Measurements from ENCODE around the gene SPRR1A.
"Not testable (repeated sequence)": the region's sequence is repeated elsewhere in the genome, so short reads cannot be mapped to it uniquely, and the experiment has no call there.

Gene SPRR1A

DNA sequence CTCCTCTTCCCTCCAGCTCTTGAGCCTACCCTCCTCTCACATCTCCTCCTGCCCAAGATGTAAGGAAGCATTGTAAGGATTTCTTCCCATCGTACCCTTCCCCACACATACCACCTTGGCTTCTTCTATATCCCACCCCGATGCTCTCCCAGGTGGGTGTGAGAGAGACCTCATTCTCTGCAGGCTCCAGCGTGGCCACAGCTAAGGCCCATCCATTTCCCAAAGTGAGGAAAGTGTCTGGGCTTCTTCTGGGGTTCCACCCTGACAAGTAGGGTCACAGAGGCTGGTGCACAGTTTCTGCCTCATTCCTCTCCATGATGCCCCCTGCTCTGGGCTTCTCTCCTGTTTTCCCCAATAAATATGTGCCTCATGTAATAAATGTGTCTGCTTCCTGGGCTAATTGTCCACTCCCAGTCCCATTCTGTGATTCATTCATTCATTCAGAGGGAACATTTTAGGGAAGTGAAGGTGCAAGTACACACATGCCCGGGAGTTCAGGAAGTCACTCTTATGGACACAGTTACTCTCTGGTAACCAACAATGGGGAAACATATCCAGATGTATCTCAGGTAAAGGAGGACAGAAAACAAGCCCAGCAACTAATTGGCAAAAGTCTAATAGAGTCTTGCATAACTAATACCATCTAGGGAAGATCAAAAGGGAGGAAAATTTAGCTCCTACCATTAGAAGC is 11.5 kb upstream of the SPRR1A start:
- no peak for DNase-seq (ENCODE audit: low read depth)

DNA sequence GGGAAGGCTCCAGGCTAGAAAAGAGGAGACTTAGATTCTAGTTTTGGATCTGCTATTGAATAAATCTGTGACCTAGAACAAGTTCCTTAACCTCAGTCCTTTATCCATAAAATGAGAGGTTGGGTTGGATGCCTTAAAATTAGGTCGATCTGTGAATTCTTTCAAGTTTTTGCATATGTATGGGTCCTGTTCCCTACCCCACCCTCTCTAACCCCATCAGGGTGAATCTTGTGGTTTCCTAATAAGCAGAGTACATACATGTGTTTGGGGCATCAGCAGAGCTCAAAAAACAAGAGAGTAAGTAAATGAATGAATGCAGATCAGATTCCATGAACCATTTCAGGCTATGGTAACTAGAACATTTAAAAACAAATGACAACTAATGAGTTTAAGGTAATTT is 7.2 kb upstream of the SPRR1A start:
- no peak for DNase-seq (ENCODE audit: low read depth)

DNA sequence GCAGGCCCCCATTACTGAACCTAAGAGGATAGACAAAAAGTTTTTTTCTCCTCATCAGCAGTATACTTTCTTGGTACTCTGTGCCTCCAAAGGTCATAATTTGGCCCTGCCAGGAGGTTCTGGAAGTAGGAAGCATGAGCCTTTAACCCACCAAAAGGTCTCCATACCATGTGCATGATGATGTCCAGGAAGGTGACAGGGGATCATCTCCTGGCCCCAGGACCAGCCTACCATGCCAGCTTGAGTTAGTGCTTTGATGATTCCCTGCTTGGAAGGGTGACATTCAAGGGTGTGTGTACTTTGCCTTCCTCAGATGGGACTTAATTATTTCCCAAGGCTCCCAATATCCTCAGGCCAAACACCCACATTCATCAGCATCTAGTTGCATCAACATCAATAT is 6.3 kb upstream of the SPRR1A start:
- DNase-seq (ENCODE audit: low read depth), result no peak

DNA sequence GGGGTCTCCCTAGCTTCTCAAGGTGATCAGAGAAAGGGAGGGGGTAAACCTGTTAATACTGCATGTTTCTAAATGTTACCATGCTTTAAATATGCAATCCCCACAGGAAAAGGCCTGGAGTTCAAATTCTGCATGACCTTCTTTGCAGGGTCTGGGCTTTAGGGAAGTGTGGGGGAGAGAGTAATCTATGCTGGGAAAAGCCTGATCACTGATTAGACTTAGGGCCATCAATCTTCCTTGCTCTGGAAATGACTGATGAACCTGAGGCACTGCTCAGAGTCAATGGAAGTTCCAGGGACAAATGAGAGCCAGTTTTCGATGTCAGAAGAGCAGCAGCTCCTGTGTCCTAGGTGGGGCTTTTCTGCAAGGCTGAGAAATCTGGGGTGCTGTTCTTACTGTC is 3.2 kb upstream of the SPRR1A start:
- no peak for DNase-seq (ENCODE audit: low read depth)

DNA sequence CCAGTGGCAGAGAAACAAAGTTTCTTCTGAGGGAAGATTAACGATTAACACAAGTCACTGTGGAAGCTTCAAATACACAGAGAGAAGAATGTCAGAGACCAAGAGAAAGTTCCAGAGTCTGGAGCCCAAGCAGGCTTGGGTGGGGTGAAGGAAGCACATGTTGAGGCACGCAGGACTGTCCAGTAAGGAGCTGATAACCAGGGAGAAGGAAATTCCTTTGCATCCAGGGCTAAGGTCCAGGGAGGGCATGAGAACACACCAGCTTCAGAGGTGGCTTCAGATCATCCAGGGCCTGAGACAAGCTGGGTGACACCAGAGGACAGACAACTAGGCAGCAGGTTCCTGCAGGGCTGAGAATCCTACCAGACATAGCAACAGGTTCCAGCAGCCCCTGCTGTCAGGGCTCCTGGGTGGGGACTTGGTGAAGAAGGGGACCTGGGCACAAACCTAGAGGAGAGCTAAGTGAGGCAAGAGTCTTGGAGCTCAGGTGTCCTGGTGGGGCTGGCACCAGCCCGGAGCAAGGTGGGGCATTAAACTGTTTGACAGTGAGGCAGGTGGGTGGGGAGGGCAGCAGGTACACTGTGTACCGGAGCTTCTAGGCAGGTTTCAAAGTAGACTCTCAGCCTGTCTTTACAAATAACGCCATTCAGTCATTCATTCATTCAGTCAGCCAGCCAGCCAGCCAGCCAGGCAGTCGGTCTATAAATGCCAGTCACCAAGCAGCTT is 2.6 kb upstream of the SPRR1A start:
- no peak for DNase-seq (ENCODE audit: low read depth)

DNA sequence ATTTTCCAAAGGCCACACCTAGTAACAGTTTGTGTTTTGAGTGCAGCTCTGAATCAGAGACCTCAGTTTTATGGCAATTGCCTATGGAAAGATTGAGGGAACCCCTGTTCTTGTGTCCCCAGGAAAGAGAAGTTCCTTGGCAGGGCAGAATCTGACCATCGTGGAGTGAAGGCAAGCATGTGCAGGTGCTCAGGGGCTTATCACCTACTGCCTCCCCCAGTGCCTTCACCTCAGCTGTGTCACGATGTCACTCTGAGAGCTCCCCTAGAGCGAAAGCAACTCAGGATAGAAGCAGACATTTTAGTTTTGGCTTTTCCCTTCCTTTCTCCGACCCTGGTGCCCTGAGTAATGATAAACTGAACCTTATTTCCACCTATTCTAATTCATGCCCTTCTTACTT is 1.8 kb upstream of the SPRR1A start:
- no peak for DNase-seq (ENCODE audit: low read depth)

DNA sequence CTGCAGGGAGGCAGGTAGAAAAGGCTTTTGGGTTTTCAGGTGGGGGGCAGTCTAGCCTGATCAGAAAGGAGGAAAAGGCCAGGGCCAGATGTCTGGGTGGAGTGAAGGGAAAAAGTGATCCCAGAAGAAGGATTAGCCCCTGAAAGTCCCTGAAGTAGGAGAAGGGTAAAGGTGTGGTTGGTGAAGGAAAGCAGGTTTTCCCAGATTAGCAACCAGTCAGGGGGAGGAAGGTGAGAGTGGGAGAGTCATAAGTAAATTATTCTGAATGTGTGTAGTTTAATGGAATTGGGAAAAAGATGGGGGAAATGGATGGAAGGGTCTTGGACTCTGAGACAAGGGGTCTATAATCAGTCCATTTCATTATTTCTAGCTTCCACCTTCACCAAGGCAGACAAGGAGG is 647 bp upstream of the SPRR1A start:
- no peak for DNase-seq (ENCODE audit: low read depth)

DNA sequence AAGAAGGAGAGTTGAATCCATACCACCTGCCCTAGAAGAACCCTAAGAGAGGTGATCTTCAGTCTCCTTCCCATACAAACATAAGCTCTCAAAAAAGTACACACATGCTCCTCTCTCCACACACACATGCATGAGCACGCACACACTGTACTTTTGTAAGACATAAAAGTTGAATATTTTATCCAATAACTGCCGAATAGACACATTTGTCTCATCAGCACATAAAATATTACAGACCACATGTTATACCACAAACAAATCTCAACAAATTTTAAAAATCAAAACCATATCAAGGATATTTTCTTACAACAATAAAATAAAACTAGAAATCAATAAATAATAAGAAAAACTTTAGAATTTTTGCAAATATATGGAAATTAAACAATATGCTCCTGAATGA is 2.7 kb downstream of the SPRR1A start:
- DNase-seq (ENCODE audit: low read depth), result no peak

DNA sequence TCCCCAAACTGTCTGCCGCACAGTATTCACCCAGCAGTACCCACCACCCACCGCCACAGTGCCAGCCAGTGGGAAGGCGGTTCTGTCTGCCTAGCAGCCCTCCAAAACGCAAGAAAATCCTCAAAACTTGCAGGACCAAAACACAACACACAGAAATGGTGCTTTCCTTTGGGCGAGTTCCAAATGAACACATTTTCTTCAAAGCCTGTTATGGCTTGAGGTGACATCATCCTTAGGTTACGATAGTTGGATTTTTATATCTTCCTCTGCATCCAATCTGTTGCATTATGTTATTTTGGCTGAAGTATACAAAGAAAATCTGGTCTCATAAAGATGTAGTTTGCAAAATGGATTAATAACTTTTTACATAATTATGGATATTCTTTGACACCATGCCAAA is 9.3 kb downstream of the SPRR1A start:
- DNase-seq (ENCODE audit: low read depth), result no peak

DNA sequence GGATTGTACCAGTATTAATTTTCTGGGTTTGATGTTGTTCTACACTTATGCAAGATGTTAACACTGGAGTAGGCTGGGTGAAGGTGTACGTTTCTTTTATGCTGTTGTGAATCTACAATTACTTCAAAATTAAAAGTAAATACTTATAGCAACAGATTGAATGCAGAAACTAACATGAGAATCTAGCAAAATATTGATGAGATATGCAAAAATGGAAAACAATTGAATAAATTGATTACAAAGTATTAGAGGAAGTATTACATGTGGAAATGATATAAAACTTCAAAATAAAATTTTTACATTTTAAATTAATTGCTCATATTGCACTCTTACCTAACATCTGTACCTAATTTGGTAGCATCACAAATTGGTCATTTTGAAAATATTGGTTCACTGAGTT is 12.0 kb downstream of the SPRR1A start:
- no peak for DNase-seq (ENCODE audit: low read depth)

DNA sequence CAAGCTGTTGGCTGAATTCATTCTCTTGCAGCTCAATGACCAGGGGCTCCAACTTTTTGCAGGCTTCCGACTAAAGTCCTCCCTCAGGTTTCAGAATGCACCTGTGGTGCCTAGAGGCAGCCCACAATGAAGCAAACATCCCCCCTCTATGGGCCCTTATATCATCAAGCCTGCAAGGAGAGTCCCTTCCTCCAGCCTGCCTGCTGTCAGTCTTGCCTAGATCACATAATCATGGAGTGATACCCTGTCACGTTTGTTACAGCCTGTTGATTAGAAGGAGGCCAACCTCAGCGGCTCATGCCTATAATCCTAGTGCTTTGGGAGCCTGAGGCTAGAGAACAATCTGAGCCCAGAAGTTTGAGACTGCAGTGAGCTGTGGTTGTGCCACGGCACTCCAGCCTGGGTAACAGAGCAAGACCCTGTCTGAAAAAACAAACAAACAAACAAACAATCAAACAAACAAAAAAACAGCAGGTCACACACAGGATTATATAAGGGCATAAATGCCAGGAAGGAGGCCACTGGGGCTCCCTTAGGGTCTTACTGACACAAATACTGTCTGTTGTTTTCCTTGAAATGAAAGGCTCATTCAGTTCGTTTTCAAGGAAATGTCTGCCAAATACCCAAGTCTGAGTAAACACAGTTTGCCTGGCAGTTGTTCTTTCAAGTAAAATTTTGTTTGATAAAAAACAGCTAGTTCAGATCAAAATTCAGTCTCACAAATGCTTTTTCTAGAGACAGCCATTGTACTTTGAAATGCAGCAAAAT is 12.9 kb downstream of the SPRR1A start:
- no peak for DNase-seq (ENCODE audit: low read depth)

DNA sequence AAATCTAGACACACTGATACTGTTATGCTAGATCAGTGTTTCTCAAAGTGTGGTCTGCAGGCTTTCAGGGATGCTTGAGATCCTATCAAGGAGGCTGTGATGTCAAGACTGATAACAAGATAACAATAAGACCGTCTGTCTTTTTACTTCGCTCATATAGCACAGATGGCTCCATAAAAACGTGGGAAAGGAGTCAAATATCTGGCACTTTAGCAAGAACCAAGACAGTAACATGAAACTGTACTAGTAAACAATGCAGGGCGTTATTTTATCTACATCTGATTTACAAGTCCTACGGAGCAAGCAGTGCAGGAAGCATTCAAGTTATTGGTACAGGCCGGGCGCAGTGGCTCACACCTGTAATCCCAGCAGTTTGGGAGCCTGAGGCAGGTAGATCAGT is 14.0 kb downstream of the SPRR1A start:
- DNase-seq (ENCODE audit: low read depth), result no peak

DNA sequence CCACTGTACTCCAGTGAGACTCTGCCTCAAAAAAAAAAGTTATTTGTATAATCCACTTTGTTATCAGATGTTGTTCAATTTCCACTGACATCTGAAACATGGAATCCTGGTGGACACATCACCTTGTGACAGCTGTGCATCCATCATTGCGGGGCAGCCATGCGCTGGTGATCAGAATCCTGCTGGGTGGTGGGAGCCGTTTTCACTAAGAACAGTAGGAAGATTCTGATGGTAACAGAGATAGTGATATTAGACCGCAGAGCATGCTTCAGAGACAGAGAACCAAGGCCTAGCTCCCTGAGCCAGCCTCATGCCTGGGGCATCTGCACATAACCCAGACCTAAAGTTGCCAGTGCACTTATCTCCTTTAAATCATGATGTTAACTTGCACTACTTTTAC is 14.6 kb downstream of the SPRR1A start:
- DNase-seq (ENCODE audit: low read depth), result no peak

DNA sequence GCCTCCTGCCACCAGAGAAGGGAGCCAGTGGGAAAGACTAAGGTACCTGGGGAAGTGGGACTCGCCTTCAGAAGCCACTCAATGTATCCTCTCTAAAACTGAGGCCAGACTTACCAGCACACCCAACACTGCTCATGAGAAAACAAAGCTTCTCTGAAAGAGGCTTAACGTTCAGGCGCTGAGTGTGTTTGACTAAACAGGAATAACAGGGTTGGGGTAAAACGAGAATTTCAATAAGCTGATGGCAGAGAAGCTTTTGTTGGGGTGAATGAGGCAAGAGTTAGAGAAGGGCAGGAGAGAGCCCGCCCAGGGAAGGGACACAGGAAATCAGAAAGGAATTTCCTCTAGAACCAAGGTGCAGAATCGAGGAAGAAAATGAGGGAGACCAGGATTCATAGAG is 15.9 kb downstream of the SPRR1A start:
- DNase-seq (ENCODE audit: low read depth), result no peak

DNA sequence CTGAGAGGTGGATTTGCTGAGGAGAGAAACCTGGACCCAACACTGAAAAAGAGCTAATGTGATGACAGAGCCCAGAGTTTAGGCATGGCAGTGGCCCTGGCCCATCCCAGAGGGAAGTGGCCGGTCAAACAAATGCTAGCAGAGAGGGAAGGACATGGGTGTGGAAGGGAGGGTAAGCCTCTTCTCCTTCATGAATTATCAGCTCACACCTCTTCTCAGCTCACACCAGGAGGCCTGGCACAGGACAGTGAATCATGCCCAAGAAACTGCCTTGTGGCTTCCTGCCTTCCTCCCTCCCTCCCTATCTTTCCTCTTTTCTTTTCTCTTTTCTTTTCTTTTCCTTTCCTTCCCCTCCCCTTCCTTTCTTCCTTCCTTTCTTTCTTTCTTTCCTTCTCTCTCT is 16.4 kb downstream of the SPRR1A start:
- no peak for DNase-seq (ENCODE audit: low read depth)

DNA sequence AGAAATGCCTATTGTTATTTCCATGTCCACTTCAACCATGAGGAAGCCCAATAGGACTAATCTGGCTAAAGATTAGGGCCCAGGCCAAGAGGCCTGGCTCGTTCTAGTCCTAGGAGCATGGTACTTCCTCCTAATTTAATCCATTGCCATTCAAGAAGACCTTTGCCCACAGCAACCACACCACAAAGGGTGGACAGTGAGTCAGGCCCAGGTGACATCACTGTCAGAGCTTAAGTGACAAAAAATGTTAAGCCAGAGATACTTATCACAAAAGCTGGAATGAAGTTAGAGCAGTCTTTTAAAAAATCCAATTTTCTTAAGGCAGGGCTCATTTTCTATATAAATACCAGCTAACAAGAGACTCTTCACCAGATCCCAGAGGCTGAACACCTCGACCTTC is 17.5 kb downstream of the SPRR1A start, which contains the start of gene SPRR3:
Gene SPRR3, plus strand, starts transcription at position 368 of the 400 bp plus-strand sequence. CDS start 1,272 bp downstream, outside the sequence.
- DNase-seq (ENCODE audit: low read depth), result no peak

DNA sequence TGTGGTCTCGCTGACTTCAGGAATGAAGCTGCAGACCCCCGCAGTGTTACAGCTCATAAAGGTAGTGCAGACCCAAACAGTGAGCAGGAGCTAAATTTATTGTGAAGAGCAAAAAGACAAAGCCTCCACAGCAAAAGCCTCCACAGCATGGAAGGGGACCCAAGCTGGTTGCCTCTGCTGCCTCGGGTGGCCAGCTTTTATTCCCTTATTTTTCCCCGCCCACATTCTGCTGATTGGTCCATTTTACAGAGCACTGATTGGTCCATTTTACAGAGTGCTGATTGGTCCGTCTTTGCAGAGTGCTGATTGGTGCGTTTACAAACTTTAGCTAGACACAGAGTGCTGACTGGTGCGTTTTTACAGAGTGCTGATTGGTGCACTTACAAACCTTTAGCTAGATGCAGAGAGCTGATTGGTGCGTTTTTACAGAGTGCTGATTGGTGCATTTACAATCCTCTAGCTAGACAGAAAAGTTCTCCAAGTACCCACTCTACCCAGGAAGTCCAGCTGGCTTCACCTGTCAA is 27.4 kb downstream of the SPRR1A start:
- not testable (repeated sequence) for DNase-seq (ENCODE audit: low read depth)

DNA sequence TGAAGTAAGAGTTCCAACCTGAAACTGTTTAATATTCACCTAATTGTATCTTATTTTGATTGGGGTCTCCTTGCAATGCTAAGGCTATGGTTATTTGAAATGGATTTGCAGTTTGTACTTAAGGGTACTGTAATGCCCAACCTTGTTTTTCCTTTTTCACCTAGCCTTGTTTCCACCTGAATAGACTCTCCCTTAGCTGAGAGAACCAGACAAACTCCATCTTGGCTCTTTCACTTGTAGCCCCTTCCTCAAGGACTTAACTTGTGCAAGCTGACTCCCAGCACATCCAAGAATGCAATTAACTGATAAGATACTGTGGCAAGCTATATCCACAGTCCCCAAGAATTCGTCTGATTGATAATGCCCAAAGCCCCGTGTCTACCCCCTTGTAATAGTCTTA is 37.9 kb downstream of the SPRR1A start:
- not testable (repeated sequence) for DNase-seq (ENCODE audit: low read depth)

DNA sequence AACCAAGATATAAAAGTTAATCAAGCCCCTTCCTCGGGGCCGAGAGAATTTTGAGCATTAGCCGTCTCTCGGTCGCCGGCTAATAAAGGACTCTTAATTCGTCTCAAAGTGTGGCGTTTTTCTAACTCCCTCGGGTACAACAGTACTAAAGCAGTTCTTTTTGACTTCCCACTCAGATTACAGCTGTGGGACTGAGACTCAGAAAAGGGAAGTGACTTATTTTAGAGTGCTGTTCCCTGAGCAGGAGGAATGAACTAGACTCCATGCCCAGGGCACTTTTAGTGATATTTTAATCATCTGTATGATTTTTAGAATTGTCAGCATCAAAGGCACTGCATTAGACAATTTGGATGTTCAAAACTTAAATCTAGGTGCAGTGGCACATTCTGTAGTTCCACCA is 38.5 kb downstream of the SPRR1A start:
- DNase-seq (ENCODE audit: low read depth), result not testable (repeated sequence)

DNA sequence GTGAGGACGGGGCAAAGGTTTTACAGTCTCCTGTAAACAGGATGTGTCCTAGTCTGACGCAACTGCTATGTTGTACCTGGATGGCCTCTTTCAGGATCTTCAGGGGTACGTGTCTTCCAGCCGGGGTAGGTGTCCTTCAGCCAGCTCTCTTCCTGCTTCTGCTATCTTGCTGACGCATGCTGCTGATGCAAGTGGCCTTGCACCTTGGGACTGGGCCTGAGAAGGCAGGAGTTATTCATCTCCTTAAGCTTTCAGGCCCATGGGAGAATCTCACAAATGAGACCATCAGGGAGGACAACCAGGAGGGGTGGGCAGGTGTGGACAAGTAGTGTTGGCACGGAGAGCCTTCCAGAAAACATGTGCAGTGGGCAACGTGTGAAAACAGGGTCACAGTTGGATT is 39.2 kb downstream of the SPRR1A start:
- no peak for DNase-seq (ENCODE audit: low read depth)

DNA sequence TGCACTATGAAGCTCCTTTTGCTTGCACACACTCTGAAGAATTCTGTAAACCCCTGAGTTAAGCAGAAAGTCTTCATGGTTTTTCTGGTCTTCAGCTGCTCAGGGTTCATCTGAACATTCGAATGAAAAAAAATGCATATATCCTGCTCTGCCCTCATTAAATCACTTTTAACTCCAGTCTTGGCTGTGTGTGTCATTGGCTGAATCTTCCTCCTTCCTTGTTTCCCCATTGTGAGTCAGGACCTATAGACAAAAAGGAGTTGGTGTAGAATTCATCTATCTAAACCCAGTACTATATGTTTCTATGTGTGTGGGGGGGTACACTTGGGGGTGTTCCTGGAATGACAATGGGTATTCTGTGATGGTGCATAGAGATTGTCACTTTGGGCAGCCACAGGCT is 40.5 kb downstream of the SPRR1A start:
- no peak for DNase-seq (ENCODE audit: low read depth)

DNA sequence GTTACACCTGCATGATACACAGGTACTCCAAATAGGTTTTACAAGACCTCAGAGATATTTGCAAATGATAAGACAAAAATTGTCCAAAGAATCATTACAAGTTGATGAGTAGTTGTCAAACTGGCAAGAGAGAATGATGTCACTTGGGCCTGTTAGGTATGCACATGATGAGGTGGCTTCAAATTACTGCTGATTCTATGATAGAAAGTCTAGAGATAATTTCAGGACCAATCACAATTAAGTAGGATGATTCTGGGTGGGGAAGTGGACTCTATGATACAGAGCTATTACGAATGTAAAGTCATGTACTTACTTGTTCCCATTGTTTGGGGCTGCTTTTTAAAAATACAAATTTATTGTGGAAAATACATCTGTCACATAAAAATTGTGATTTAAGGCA is 41.9 kb downstream of the SPRR1A start:
- DNase-seq (ENCODE audit: low read depth), result no peak

DNA sequence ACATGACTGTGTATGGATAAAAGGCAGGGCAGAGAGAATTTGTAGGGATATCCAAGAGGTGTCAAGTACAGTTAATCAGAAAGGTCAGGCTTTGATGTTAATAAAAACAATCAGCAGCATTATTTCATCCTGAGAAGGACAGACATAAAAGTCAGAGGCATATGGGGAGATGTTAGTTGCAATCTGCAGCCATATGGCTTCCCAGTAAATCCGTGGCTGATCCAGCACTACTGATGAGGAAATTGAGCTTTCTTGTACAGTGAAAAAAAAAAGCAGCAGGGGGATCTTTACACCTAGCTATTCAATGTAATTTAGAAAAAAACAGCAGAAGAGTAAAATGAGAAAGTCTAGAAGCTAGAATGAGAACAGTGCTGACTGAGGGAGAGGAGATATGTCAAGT is 44.9 kb downstream of the SPRR1A start:
- no peak for DNase-seq (ENCODE audit: low read depth)

Data from EH (cell line).